Mesothelial cell of epicardium (in vitro differentiated cells): ENCODE measurements around the gene JARID2. TPM values are rescaled to one million over a fixed set of nuclear protein-coding genes. Genes with fewer than 3 reads are reported as not detected.

ENCODE experiments used
- DNase-seq, 2 experiments: peaks; one replicate each; pipeline ENCODE4 v3.0.0; 2021; ENCODE audit warnings: low spot score in 2 of 2; ENCODE audit not compliant: unreplicated experiment in 2 of 2
- H3K27ac Mint-ChIP-seq: 2 replicates; pipeline ENCODE4 v1.8.0; 2021; ENCODE audit warnings: mixed read lengths
- H3K27me3 Mint-ChIP-seq: 2 replicates; pipeline ENCODE4 v1.8.0; 2021; ENCODE audit warnings: low read depth, mixed read lengths
- H3K36me3 Mint-ChIP-seq: 2 replicates; pipeline ENCODE4 v1.8.0; 2021; ENCODE audit warnings: mixed read lengths
- H3K4me1 Mint-ChIP-seq: 2 replicates; pipeline ENCODE4 v1.8.0; 2021; ENCODE audit warnings: mixed read lengths
- H3K4me3 Mint-ChIP-seq: 2 replicates; pipeline ENCODE4 v1.8.0; 2021; ENCODE audit warnings: mild to moderate bottlenecking, moderate library complexity, mixed read lengths
- H3K9me3 Mint-ChIP-seq: 2 replicates; pipeline ENCODE4 v1.8.0; 2021; ENCODE audit warnings: mixed read lengths
- total RNA-seq: library from RNA; stranded (reverse); gene quantifications from 3 replicates; pipeline ENCODE4 v1.2.1, GENCODE V29; 2021
- TF ChIP-seq, protein P1 (sequence below): fragments of 200-600 bp; sonication (generic); IDR thresholded peaks from one replicate; pipeline ENCODE4 v1.5.0; 2021; ENCODE audit warnings: antibody characterized with exemption; ENCODE audit not compliant: unreplicated experiment

JARID2 gene
- total RNA-seq, 1 donor from 2014 or later: 35.3 TPM

DNA sequence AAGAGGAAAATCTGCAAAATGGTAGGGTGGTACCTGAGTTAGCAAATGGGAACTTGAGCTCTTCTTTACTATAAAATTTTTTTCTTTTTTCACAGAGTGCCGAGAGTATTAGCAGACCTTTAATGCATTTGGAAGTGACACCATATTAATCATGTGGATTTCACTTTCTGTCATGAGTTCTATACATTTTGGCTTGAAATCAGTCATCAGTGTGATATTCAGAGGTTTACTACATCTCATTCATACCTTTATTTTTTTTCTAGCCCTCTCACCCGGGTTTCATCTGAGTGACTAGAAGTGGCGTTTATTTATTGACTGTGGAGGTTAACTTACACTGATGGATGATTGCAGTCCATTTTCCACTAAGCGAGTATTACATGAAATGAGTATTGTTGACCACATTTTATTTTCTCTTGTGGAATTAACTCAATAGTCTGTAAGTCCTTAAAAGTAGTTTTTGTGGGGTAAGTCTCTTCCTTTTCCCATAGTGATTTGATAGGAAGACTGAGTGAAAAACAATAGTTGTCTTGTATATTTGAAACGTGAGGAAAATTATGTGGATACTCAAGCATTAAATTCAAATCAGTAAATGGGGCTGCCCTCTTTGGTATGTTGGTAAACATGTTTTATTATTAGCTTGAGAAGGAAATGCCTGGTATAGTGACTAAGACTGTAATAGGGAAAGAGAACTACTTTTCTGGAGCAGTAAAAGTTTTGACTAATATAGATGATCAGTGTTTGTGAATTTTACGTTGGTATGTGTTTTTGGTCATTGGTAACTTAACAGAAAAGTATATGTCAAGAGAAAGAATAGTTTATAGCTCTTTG, 55.5 kb downstream of the JARID2 start:
- Mint-ChIP-seq H3K4me3 (no peak overlapping the region), H3K27me3 (no peaks in the 10 kb centered on the region), H3K36me3 (no peaks in the 10 kb centered on the region), H3K27ac (no peak overlapping the region), H3K4me1 (peaks cover 62% of the 10 kb centered on the region), H3K9me3 (no peaks in the 10 kb centered on the region)
- no peak for DNase-seq
- TF ChIP-seq, protein P1, sequence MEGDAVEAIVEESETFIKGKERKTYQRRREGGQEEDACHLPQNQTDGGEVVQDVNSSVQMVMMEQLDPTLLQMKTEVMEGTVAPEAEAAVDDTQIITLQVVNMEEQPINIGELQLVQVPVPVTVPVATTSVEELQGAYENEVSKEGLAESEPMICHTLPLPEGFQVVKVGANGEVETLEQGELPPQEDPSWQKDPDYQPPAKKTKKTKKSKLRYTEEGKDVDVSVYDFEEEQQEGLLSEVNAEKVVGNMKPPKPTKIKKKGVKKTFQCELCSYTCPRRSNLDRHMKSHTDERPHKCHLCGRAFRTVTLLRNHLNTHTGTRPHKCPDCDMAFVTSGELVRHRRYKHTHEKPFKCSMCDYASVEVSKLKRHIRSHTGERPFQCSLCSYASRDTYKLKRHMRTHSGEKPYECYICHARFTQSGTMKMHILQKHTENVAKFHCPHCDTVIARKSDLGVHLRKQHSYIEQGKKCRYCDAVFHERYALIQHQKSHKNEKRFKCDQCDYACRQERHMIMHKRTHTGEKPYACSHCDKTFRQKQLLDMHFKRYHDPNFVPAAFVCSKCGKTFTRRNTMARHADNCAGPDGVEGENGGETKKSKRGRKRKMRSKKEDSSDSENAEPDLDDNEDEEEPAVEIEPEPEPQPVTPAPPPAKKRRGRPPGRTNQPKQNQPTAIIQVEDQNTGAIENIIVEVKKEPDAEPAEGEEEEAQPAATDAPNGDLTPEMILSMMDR: no peak

DNA sequence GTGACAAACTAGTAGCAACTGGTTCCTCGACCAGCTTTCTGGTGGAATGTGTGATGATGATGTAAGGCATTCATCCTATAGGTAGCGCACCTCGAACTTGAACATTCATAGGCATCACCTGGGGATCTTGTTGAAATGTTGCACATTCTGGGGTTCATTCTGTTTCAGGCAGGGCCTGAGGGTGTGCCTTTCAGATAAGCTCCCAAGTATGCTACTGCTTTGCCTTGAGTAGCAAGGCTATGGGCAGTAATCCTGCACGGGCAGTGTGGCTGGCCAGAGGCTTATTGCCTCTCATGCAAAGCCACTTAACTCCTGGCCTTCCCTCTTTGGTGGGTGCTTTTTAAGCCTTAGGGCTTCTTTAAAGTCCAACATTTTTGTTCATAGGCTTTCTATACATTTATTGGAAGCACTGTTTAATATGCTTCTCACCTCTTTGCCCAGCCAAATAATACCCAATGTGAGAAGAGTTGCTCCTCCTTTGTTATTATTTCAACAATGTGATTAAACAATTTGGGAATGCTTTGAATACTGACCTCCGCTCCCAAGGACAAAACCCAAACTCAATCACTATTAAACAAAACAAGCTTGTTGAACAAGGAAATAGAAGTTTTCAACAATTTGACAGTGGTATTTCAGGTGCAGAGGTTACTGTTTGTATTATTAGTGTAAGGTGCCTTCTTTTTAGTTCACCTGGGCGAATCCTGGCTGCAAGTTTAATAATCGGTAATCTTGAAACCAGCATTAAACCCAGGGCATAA, 57.5 kb downstream of the JARID2 start:
- TF ChIP-seq, protein P1: no peak

GRCh38 chr6:15303920-15304291, 58.0 kb downstream of the JARID2 start:
- no peak overlapping the region for H3K27ac Mint-ChIP-seq
- no peaks in the 10 kb centered on the region for H3K9me3 Mint-ChIP-seq
- H3K27me3 Mint-ChIP-seq: no peaks in the 10 kb centered on the region
- DNase-seq: no peak
- no peak overlapping the region for H3K4me3 Mint-ChIP-seq
- H3K36me3 Mint-ChIP-seq: no peaks in the 10 kb centered on the region
- TF ChIP-seq, protein P1: no peak
- peaks cover 73% of the 10 kb centered on the region for H3K4me1 Mint-ChIP-seq

More for the DNA sequence above, 57.5 kb downstream of the JARID2 start:
- H3K27me3 Mint-ChIP-seq: no peaks in the 10 kb centered on the region
- peaks cover 67% of the 10 kb centered on the region for H3K4me1 Mint-ChIP-seq
- no peak overlapping the region for H3K4me3 Mint-ChIP-seq
- H3K36me3 Mint-ChIP-seq: no peaks in the 10 kb centered on the region
- H3K9me3 Mint-ChIP-seq: no peaks in the 10 kb centered on the region
- no peak overlapping the region for H3K27ac Mint-ChIP-seq
- no peak for DNase-seq

DNA sequence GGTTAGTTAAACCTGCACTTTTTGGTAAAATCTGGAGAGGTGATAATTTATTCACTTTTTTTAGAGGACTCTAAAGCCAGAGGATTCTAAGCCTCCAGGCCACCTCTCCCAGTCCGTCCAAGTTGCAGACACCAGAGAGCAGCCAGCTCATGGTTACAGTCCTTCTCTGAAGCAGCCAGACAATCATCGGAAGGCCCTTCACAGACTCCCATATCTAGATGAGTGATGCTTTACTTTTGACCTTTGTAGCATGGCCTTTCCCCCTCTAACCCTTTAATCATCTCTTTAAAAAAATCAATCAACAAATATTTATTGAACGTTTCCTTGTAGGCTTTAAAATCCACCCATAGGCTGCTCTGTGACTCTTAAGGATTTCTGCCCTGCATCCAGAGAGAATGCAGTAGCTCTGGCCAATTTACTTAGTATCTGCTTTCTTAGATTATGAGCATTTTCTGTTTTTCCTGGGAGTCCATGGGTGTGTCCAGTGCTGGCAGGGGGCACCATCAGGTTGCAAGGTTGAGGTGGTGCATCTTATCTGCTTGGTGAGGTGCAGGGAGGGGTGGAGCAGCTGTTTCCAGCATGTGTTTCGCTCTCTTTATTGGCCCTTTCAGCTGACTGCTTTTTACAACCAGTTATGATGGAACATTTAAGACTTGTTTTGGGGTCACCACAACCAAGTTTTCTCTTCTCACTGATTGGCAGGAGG, 58.6 kb downstream of the JARID2 start:
- Mint-ChIP-seq H3K9me3 (no peaks in the 10 kb centered on the region), H3K27me3 (no peaks in the 10 kb centered on the region), H3K4me3 (no peak overlapping the region), H3K36me3 (no peaks in the 10 kb centered on the region), H3K4me1 (peaks cover 72% of the 10 kb centered on the region), H3K27ac (no peak overlapping the region)
- no peak for DNase-seq
- TF ChIP-seq, protein P1: no peak

- Mint-ChIP-seq H3K27ac (peak overlapping the region; percentile 10), H3K4me1 (peaks cover 72% of the 10 kb centered on the region), H3K4me3 (no peak overlapping the region)
Measured at GRCh38 chr6:15305496-15305895, 59.6 kb downstream of the JARID2 start.

More at GRCh38 chr6:15305496-15305895, 59.6 kb downstream of the JARID2 start:
- H3K36me3 Mint-ChIP-seq: no peaks in the 10 kb centered on the region
- TF ChIP-seq, protein P1: no peak
- no peaks in the 10 kb centered on the region for H3K27me3 Mint-ChIP-seq
- DNase-seq: no peak
- no peaks in the 10 kb centered on the region for H3K9me3 Mint-ChIP-seq
